HCT116 (cell line): ENCODE results near the gene TRIM14. TPM values are rescaled to one million over a fixed set of nuclear protein-coding genes. Genes with fewer than 3 reads are reported as not detected.

Experiments used
- ATAC-seq: fragments of 200-7000 bp; cut with Tn5 transposase; 2 replicates; pipeline ENCODE4 v1.9.1; 2020; ENCODE audit warnings: mild to moderate bottlenecking, moderate library complexity
- BruUV-seq: library from RNA; stranded (reverse); fragments of 400-500 nt; replicated peaks from 2 replicates; lab custom pipeline; 2021; lab: Mats Ljungman, UMichigan
- CTCF ChIA-PET: fragments of 300-600 bp; sonication (Branson Sonifier 250); formaldehyde crosslinking; loops from one replicate; lab custom pipeline; 2021; ENCODE audit warnings: antibody characterized with exemption; lab: Charles Lee
- POLR2A ChIA-PET: fragments of 300-600, 350-600 bp; sonication (Branson Sonifier 250); formaldehyde crosslinking; loops from one replicate; lab custom pipeline; 2021; ENCODE audit warnings: antibody characterized with exemption; lab: Charles Lee
- RAD21 ChIA-PET, 2 experiments: fragments of 300-600 bp; sonication (Branson Sonifier 250); formaldehyde crosslinking; loops; one replicate each; lab custom pipeline; 2023; ENCODE audit warnings: low total read pairs in 2 of 2; ENCODE audit not compliant: uncharacterized antibody in 2 of 2, unreplicated experiment in 2 of 2, low non-redundant PET in 1 of 2; lab: Charles Lee
- DNase-seq: peaks from one replicate; pipeline ENCODE4 v3.0.0-alpha.2; 2010; ENCODE audit warnings: low read depth, low spot score
- H2AFZ ChIP-seq: fragments of 200-600 bp; shearing (Covaris generic), sonication (generic); 2 replicates; pipeline ENCODE4 v1.6.1; 2017; ENCODE audit warnings: low read depth, mixed run types, mixed read lengths, antibody characterized with exemption, low read length; ENCODE audit not compliant: poor library complexity, severe bottlenecking
- H3K27ac ChIP-seq: 2 replicates; pipeline ENCODE4 v1.5.1; 2012; ENCODE audit warnings: low read depth, low read length
- H3K27me3 ChIP-seq: fragments of 200-600 bp; sonication (generic); 2 replicates; pipeline ENCODE4 v1.6.1; 2016; ENCODE audit warnings: mixed run types, low read length, mixed read lengths; ENCODE audit not compliant: insufficient read depth
- H3K36me3 ChIP-seq, 2 experiments: fragments of 200-500 bp in 1 of 2; fragments of 200-600 bp in 1 of 2; sonication (Bioruptor generic) in 1 of 2; sonication (generic) in 1 of 2; 2 replicates each; pipeline versions ENCODE4 v1.5.1 to v1.6.1; 2014 to 2016; ENCODE audit warnings: low read length in 2 of 2, inconsistent platforms in 1 of 2, mixed read lengths in 1 of 2, mixed run types in 1 of 2; ENCODE audit not compliant: insufficient read depth in 2 of 2, control insufficient read depth in 1 of 2
- H3K4me1 ChIP-seq, 2 experiments: fragments of 200-600 bp in 1 of 2; sonication (generic) in 1 of 2; 2 replicates each; pipeline versions ENCODE4 v1.5.1 to v1.6.1; 2012 to 2017; ENCODE audit warnings: low read length in 2 of 2, inconsistent platforms in 1 of 2, mild to moderate bottlenecking in 1 of 2, mixed read lengths in 1 of 2, mixed run types in 1 of 2, moderate library complexity in 1 of 2; ENCODE audit not compliant: insufficient read depth in 2 of 2, control insufficient read depth in 1 of 2
- H3K4me2 ChIP-seq: fragments of 200-600 bp; sonication (generic); 2 replicates; pipeline ENCODE4 v1.6.1; 2017; ENCODE audit warnings: mixed run types, low read length, mixed read lengths
- H3K4me3 ChIP-seq, 2 experiments: fragments of 200-600 bp in 1 of 2; sonication (generic) in 1 of 2; replicated peaks in 1 of 2; 2 replicates each; pipeline ENCODE4 v1.5.1; 2011 to 2016; ENCODE audit warnings: low read length in 2 of 2, control low read depth in 1 of 2, low read depth in 1 of 2, mild to moderate bottlenecking in 1 of 2, mixed read lengths in 1 of 2, mixed run types in 1 of 2
- H3K79me2 ChIP-seq: fragments of 200-600 bp; sonication (generic); 2 replicates; pipeline ENCODE4 v1.6.1; 2017; ENCODE audit warnings: mild to moderate bottlenecking, mixed run types, low read length, moderate library complexity, mixed read lengths; ENCODE audit not compliant: insufficient read depth
- H3K9ac ChIP-seq: fragments of 200-600 bp; sonication (generic); 2 replicates; pipeline ENCODE4 v1.6.1; 2016; ENCODE audit warnings: low read length, mixed read lengths
- H3K9me2 ChIP-seq: fragments of 200-600 bp; sonication (generic), shearing (Covaris generic); 2 replicates; pipeline ENCODE4 v1.6.1; 2017; ENCODE audit warnings: mixed run types, mild to moderate bottlenecking, moderate library complexity; ENCODE audit not compliant: insufficient read depth
- H3K9me3 ChIP-seq, 2 experiments: fragments of 200-500 bp in 1 of 2; fragments of 200-600 bp in 1 of 2; sonication (Bioruptor generic) in 1 of 2; sonication (generic) in 1 of 2; 2 replicates each; pipeline ENCODE4 v1.6.1; 2014 to 2017; ENCODE audit warnings: low read length in 2 of 2, mixed read lengths in 2 of 2, inconsistent platforms in 1 of 2, low read depth in 1 of 2, mild to moderate bottlenecking in 1 of 2, mixed run types in 1 of 2, moderate library complexity in 1 of 2; ENCODE audit not compliant: control insufficient read depth in 1 of 2, insufficient read depth in 1 of 2
- H4K20me1 ChIP-seq: fragments of 200-600 bp; sonication (generic), shearing (Covaris generic); 2 replicates; pipeline ENCODE4 v1.6.1; 2017; ENCODE audit warnings: mixed run types, mild to moderate bottlenecking, moderate library complexity; ENCODE audit not compliant: insufficient read depth
- CBX3 ChIP-seq: IDR thresholded peaks from 2 replicates; pipeline ENCODE4 v1.6.1; 2012; ENCODE audit warnings: low read depth
- EZH2 ChIP-seq: fragments of 200-600 bp; sonication (generic); IDR thresholded peaks from 2 replicates; pipeline ENCODE4 v1.6.1; 2017; ENCODE audit warnings: antibody characterized with exemption, mixed run types
- EZH2phosphoT487 ChIP-seq: fragments of 200-600 bp; IDR thresholded peaks from 2 replicates; pipeline ENCODE4 v1.6.1; 2018; ENCODE audit warnings: antibody characterized with exemption, borderline replicate concordance
- FOSL1 ChIP-seq: IDR thresholded peaks from 2 replicates; pipeline ENCODE4 v1.6.1; 2012; ENCODE audit warnings: low read depth
- JUND ChIP-seq: IDR thresholded peaks from 2 replicates; pipeline ENCODE4 v1.6.1; 2012
- POLR2A ChIP-seq: IDR thresholded peaks from 2 replicates; pipeline ENCODE4 v1.7.0; 2011; ENCODE audit warnings: borderline replicate concordance; ENCODE audit not compliant: insufficient read depth, insufficient read length; ENCODE audit errors: extremely low read depth
- RAD21 ChIP-seq: IDR thresholded peaks from 2 replicates; pipeline ENCODE4 v1.6.1; 2012; ENCODE audit warnings: low read depth, mild to moderate bottlenecking
- SIN3A ChIP-seq: IDR thresholded peaks from 2 replicates; pipeline ENCODE4 v1.6.1; 2012; ENCODE audit warnings: low read depth
- SP1 ChIP-seq: IDR thresholded peaks from 2 replicates; pipeline ENCODE4 v1.6.1; 2012; ENCODE audit warnings: low read depth
- YY1 ChIP-seq: IDR thresholded peaks from 2 replicates; pipeline ENCODE4 v1.6.1; 2011; ENCODE audit warnings: low read length, low read depth, moderate library complexity, mild to moderate bottlenecking; ENCODE audit not compliant: insufficient replicate concordance; ENCODE audit errors: extremely low read depth
- intact Hi-C: fragments of 100-400 bp; cut with micrococcal nuclease; formaldehyde crosslinking; loops from 2 replicates; pipeline ENCODE4 v1.10.0; 2022
- total RNA-seq: library from RNA; stranded (reverse); gene quantifications from one replicate; pipeline ENCODE4 v1.2.1, GENCODE V29; 2021; ENCODE audit not compliant: unreplicated experiment
- TF ChIP-seq, protein P1 (sequence below): IDR thresholded peaks from 2 replicates; pipeline ENCODE4 v1.6.1; 2012; ENCODE audit warnings: low read depth
- TF ChIP-seq, protein P2 (sequence below): IDR thresholded peaks from 2 replicates; pipeline ENCODE4 v1.6.1; 2012
- TF ChIP-seq, protein P3 (sequence below): IDR thresholded peaks from 2 replicates; pipeline ENCODE4 v1.6.1; 2012

The TRIM14 gene
- total RNA-seq, 1 experiment from 2014 or later: 24.4 TPM

DNA sequence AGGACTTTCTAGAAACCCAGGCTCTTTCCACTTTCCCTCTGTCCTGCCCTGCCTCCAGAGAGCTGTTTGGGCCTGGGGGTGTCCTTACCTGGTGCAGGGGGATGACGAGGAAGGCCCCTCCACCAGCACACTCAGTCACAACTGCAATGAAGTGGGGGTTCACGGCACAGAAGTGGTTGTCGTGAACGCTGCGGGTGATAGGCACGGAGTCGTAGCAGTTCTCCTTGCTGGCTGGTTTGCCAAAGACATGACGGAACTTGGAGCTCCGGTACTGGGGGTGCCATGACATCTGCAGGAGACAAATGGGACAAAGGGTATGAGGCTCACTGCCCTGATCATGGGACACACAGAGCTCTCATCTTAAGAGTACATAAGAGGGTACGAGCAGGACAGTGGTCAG is 38.4 kb upstream of the TRIM14 start (continued):
- TF ChIP-seq, protein P1, sequence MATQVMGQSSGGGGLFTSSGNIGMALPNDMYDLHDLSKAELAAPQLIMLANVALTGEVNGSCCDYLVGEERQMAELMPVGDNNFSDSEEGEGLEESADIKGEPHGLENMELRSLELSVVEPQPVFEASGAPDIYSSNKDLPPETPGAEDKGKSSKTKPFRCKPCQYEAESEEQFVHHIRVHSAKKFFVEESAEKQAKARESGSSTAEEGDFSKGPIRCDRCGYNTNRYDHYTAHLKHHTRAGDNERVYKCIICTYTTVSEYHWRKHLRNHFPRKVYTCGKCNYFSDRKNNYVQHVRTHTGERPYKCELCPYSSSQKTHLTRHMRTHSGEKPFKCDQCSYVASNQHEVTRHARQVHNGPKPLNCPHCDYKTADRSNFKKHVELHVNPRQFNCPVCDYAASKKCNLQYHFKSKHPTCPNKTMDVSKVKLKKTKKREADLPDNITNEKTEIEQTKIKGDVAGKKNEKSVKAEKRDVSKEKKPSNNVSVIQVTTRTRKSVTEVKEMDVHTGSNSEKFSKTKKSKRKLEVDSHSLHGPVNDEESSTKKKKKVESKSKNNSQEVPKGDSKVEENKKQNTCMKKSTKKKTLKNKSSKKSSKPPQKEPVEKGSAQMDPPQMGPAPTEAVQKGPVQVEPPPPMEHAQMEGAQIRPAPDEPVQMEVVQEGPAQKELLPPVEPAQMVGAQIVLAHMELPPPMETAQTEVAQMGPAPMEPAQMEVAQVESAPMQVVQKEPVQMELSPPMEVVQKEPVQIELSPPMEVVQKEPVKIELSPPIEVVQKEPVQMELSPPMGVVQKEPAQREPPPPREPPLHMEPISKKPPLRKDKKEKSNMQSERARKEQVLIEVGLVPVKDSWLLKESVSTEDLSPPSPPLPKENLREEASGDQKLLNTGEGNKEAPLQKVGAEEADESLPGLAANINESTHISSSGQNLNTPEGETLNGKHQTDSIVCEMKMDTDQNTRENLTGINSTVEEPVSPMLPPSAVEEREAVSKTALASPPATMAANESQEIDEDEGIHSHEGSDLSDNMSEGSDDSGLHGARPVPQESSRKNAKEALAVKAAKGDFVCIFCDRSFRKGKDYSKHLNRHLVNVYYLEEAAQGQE: no peak
- no peak for TF ChIP-seq JUND
- TF ChIP-seq SP1: no peak
- TF ChIP-seq, protein P2, sequence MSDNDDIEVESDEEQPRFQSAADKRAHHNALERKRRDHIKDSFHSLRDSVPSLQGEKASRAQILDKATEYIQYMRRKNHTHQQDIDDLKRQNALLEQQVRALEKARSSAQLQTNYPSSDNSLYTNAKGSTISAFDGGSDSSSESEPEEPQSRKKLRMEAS: no peak
- TF ChIP-seq EZH2phosphoT487: no peak
- TF ChIP-seq POLR2A: no peak
- no peak for TF ChIP-seq RAD21
- no peak for TF ChIP-seq EZH2
- TF ChIP-seq SIN3A: no peak

DNA sequence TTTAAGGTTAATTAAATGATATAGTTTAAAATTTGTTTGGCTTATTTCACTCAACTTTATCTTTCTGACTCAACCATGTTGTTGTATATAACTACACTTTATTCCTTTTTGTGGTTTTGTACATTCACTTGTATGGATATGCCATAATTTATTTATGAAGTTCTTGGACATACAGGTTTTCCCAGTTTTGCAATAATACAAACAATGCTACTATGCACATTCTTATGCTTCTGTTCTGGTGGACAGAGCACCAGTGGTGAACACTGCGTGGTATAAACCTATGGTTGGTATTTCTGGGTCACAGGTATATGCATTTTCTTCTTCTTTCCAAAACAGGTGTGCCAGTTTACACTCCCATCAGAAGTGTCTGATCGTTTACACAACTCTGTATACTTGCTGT is 35.7 kb upstream of the TRIM14 start:
- H2AFZ ChIP-seq: no peak overlapping the region
- H4K20me1 ChIP-seq: no peaks in the 10 kb centered on the region
- no peaks in the 10 kb centered on the region for H3K4me1 ChIP-seq
- no peaks in the 10 kb centered on the region for H3K36me3 ChIP-seq
- H3K9me2 ChIP-seq: no peaks in the 10 kb centered on the region
- POLR2A ChIA-PET: no interaction called here
- no peak for DNase-seq
- no peak overlapping the region for H3K27ac ChIP-seq
- H3K9me3 ChIP-seq: no peaks in the 10 kb centered on the region
- no peak overlapping the region for H3K4me3 ChIP-seq
- no TSS peak for BruUV-seq
- TF ChIP-seq, protein P3, sequence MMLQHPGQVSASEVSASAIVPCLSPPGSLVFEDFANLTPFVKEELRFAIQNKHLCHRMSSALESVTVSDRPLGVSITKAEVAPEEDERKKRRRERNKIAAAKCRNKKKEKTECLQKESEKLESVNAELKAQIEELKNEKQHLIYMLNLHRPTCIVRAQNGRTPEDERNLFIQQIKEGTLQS: no peak
- no peak for TF ChIP-seq CBX3
- TF ChIP-seq, protein P2: no peak
- no peak for TF ChIP-seq YY1
- TF ChIP-seq RAD21: no peak
- TF ChIP-seq FOSL1: no peak
- RAD21 ChIA-PET: no interaction called here
- CTCF ChIA-PET: interaction anchor here (0.6 kb wide), 1 partner anchor 1419 kb away, joined by 3 read pairs; no protein-coding TSS in a partner anchor
- no peak overlapping the region for H3K9ac ChIP-seq
- intact Hi-C loops: no loop called here
- no peaks in the 10 kb centered on the region for H3K27me3 ChIP-seq
- no peaks in the 10 kb centered on the region for H3K79me2 ChIP-seq
- no peak overlapping the region for H3K4me2 ChIP-seq
- ATAC-seq: no peak
